Measurements from ENCODE around the gene EIF4A2. TPM values are rescaled to one million over a fixed set of nuclear protein-coding genes. Genes with fewer than 3 reads are reported as not detected.

The EIF4A2 gene
- total and polyA plus RNA-seq, 2 of the 13 experiments (the other 11 are each of a cell fraction or from before 2014, with no cell fraction given): 480 to 596 TPM

DNA sequence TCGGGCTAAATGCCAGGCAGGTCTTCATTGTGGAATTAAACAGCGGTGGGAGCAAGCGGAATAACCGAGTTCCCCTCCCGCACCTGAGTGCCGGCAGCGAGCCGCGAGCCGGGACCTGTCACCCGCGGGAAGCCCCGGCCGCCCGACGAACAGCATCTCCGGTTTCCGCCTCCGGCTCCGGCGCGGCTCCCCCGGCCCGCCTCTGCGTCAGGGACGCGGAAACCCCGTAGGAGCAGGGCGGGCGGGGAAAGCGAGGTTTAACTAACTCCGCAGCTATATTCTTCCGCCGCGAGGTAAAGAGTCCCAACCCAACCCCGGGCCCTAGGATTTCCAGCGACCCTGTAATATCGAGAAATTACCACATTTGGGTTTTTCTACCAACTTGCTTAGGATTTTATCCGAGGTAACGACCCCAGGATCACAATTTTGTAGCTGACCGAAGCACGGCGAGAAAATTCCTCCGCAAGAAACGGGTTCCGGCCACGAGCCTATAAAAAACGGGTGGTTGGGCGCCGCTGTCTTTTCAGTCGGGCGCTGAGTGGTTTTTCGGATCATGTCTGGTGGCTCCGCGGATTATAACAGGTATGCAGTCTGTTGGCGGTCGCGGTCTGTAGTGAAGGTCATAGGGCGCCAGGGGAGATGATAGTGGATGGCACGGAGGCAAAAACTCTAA is at the start of gene EIF4A2 (continued):
- TF ChIP-seq, protein P1, sequence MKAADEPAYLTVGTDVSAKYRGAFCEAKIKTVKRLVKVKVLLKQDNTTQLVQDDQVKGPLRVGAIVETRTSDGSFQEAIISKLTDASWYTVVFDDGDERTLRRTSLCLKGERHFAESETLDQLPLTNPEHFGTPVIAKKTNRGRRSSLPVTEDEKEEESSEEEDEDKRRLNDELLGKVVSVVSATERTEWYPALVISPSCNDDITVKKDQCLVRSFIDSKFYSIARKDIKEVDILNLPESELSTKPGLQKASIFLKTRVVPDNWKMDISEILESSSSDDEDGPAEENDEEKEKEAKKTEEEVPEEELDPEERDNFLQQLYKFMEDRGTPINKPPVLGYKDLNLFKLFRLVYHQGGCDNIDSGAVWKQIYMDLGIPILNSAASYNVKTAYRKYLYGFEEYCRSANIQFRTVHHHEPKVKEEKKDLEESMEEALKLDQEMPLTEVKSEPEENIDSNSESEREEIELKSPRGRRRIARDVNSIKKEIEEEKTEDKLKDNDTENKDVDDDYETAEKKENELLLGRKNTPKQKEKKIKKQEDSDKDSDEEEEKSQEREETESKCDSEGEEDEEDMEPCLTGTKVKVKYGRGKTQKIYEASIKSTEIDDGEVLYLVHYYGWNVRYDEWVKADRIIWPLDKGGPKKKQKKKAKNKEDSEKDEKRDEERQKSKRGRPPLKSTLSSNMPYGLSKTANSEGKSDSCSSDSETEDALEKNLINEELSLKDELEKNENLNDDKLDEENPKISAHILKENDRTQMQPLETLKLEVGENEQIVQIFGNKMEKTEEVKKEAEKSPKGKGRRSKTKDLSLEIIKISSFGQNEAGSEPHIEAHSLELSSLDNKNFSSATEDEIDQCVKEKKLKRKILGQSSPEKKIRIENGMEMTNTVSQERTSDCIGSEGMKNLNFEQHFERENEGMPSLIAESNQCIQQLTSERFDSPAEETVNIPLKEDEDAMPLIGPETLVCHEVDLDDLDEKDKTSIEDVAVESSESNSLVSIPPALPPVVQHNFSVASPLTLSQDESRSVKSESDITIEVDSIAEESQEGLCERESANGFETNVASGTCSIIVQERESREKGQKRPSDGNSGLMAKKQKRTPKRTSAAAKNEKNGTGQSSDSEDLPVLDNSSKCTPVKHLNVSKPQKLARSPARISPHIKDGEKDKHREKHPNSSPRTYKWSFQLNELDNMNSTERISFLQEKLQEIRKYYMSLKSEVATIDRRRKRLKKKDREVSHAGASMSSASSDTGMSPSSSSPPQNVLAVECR (CRISPR knock-in tag; IDR thresholded peaks at IDR 0.05; ENCODE audit: borderline replicate concordance): peak; percentile 84
- TF ChIP-seq GFI1 (CRISPR knock-in tag; IDR thresholded peaks at IDR 0.05; ENCODE audit: borderline replicate concordance) (peak; percentile 57; the same call in 1 of the 2 replicates), SNAI1 (CRISPR knock-in tag; IDR thresholded peaks at IDR 0.05; ENCODE audit: borderline replicate concordance) (peak; percentile 8; the same call in 1 of the 2 replicates), U2AF2 (IDR thresholded peaks at IDR 0.05; ENCODE audit: low read depth, low read length) (peak; percentile 85; the same call in 1 of the 2 replicates), ZNF562 (CRISPR knock-in tag; IDR thresholded peaks at IDR 0.05; ENCODE audit: borderline replicate concordance) (no peak; the same call in 1 of the 2 replicates), POLR2A (IDR thresholded peaks at IDR 0.05; ENCODE audit: insufficient read depth in 1 of 2, low read depth in 2 of 2, low read length in 2 of 2) (peak; percentile 88 to 99), ZNF773 (CRISPR knock-in tag; IDR thresholded peaks at IDR 0.05; ENCODE audit: borderline replicate concordance) (0 out of 2 replicates have a peak, but pooled peaks have one; percentile 15), REPIN1 (CRISPR knock-in tag; IDR thresholded peaks at IDR 0.05; ENCODE audit: borderline replicate concordance, low read depth) (peak; percentile 19; the same call in 1 of the 2 replicates), CREB1 (IDR thresholded peaks at IDR 0.05) (peak; percentile 65), CREB1 (CRISPR knock-in tag; IDR thresholded peaks at IDR 0.05) (peak; percentile 88), ZNF205 (CRISPR knock-in tag; IDR thresholded peaks at IDR 0.05) (peak; percentile 79; the same call in 1 of the 2 replicates), IRF2 (CRISPR knock-in tag; IDR thresholded peaks at IDR 0.05) (peak; percentile 31), MXI1 (IDR thresholded peaks at IDR 0.05; ENCODE audit: borderline replicate concordance, low read depth, low read length) (peak; percentile 3; the same call in 2 of the 3 replicates), HNRNPUL1 (IDR thresholded peaks at IDR 0.05; ENCODE audit: low read depth, low read length) (0 out of 2 replicates have a peak, but pooled peaks have one; percentile 28), TOE1 (CRISPR knock-in tag; IDR thresholded peaks at IDR 0.05) (no peak)
- TF ChIP-seq, protein P2, sequence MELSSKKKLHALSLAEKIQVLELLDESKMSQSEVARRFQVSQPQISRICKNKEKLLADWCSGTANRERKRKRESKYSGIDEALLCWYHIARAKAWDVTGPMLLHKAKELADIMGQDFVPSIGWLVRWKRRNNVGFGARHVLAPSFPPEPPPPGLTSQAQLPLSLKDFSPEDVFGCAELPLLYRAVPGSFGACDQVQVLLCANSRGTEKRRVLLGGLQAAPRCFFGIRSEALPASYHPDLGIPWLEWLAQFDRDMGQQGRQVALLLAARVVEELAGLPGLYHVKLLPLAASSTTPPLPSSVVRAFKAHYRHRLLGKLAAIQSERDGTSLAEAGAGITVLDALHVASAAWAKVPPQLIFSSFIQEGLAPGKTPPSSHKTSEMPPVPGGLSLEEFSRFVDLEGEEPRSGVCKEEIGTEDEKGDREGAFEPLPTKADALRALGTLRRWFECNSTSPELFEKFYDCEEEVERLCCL (CRISPR knock-in tag; IDR thresholded peaks at IDR 0.05; ENCODE audit: borderline replicate concordance): 0 out of 2 replicates have a peak, but pooled peaks have one; percentile 51
- TF ChIP-seq, protein P3, sequence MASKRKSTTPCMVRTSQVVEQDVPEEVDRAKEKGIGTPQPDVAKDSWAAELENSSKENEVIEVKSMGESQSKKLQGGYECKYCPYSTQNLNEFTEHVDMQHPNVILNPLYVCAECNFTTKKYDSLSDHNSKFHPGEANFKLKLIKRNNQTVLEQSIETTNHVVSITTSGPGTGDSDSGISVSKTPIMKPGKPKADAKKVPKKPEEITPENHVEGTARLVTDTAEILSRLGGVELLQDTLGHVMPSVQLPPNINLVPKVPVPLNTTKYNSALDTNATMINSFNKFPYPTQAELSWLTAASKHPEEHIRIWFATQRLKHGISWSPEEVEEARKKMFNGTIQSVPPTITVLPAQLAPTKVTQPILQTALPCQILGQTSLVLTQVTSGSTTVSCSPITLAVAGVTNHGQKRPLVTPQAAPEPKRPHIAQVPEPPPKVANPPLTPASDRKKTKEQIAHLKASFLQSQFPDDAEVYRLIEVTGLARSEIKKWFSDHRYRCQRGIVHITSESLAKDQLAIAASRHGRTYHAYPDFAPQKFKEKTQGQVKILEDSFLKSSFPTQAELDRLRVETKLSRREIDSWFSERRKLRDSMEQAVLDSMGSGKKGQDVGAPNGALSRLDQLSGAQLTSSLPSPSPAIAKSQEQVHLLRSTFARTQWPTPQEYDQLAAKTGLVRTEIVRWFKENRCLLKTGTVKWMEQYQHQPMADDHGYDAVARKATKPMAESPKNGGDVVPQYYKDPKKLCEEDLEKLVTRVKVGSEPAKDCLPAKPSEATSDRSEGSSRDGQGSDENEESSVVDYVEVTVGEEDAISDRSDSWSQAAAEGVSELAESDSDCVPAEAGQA (IDR thresholded peaks at IDR 0.05; ENCODE audit: low read depth): peak; percentile 72
- TF ChIP-seq, protein P3 (CRISPR knock-in tag; IDR thresholded peaks at IDR 0.05; ENCODE audit: borderline replicate concordance): peak; percentile 29; the same call in 1 of the 2 replicates
